GM12878 (cell line): ENCODE measurements around the gene KCTD16. TPM values are rescaled to one million over a fixed set of nuclear protein-coding genes. Genes with fewer than 3 reads are reported as not detected.

Source experiments
- ATAC-seq: fragments of 200-7000 bp; cut with Tn5 transposase; 3 replicates; pipeline ENCODE4 v1.9.1; 2020; ENCODE audit warnings: mild to moderate bottlenecking, moderate library complexity
- BruUV-seq: library from RNA; stranded (reverse); fragments of 400-500 nt; replicated peaks from 2 replicates; lab custom pipeline; 2021; lab: Mats Ljungman, UMichigan
- CTCF ChIA-PET: fragments of 300-600 bp; sonication (Branson Sonifier 250); formaldehyde crosslinking; extraction: SDS; loops from one replicate; lab custom pipeline; 2021; ENCODE audit warnings: inconsistent platforms; lab: Yijun Ruan, JAX
- POLR2A ChIA-PET: fragments of 350-600 bp; formaldehyde crosslinking; extraction: SDS; loops from one replicate; lab custom pipeline; 2021; ENCODE audit warnings: inconsistent platforms; lab: Charles Lee
- RAD21 ChIA-PET: fragments of 300-600 bp; sonication (Branson Sonifier 250); formaldehyde crosslinking; loops from one replicate; lab custom pipeline; 2023; ENCODE audit warnings: antibody characterized with exemption; ENCODE audit not compliant: unreplicated experiment; lab: Charles Lee
- SMC1A ChIA-PET: fragments of 300-600 bp; sonication (Branson Sonifier 250); formaldehyde crosslinking; loops from one replicate; lab custom pipeline; 2023; ENCODE audit not compliant: unreplicated experiment, uncharacterized antibody; lab: Charles Lee
- DNase-seq: peaks from one replicate; pipeline ENCODE4 v3.0.0-alpha.2; 2011; ENCODE audit warnings: low read depth, low spot score
- FAIRE-seq: peaks from 3 replicates; lab custom pipeline; 2011; peaks lifted over from hg19 to GRCh38; lab: Jason Lieb, UNC
- H2AFZ ChIP-seq: 2 replicates; pipeline ENCODE4 v1.6.0; 2011; ENCODE audit warnings: low read depth, low read length, control low read depth; ENCODE audit not compliant: control insufficient read depth
- H3K27ac ChIP-seq: 2 replicates; pipeline ENCODE4 v1.5.1; 2011; ENCODE audit warnings: control low read depth; ENCODE audit not compliant: control insufficient read depth, insufficient read depth
- H3K27me3 ChIP-seq, 2 experiments: replicated peaks in 1 of 2; 2 replicates each; pipeline versions ENCODE4 v1.6.0 to v1.6.1; 2011; ENCODE audit warnings: low read length in 1 of 2; ENCODE audit not compliant: control insufficient read depth in 2 of 2, insufficient read depth in 2 of 2
- H3K36me3 ChIP-seq, 2 experiments: 2 replicates each; pipeline ENCODE4 v1.5.1; 2011; ENCODE audit warnings: low read length in 1 of 2; ENCODE audit not compliant: control insufficient read depth in 2 of 2, insufficient read depth in 2 of 2
- H3K4me1 ChIP-seq: 2 replicates; pipeline ENCODE4 v1.6.1; 2011; ENCODE audit warnings: mild to moderate bottlenecking, low read length, moderate library complexity, mixed read lengths; ENCODE audit not compliant: control insufficient read depth, insufficient read depth
- H3K4me2 ChIP-seq: 2 replicates; pipeline ENCODE4 v1.6.0; 2011; ENCODE audit warnings: control low read depth; ENCODE audit not compliant: control insufficient read depth, insufficient read depth
- H3K4me3 ChIP-seq: fragments of 200-600 bp; sonication (generic); 2 replicates; pipeline ENCODE4 v1.5.1; 2016
- H3K79me2 ChIP-seq: 2 replicates; pipeline ENCODE4 v1.6.0; 2011; ENCODE audit warnings: low read length; ENCODE audit not compliant: control insufficient read depth, insufficient read depth
- H3K9ac ChIP-seq: 2 replicates; pipeline ENCODE4 v1.8.0; 2011; ENCODE audit warnings: low read length, control low read depth, mixed read lengths; ENCODE audit not compliant: control insufficient read depth, insufficient read depth
- H3K9me3 ChIP-seq: replicated peaks from 3 replicates; pipeline ENCODE4 v1.5.1; 2011; ENCODE audit warnings: mild to moderate bottlenecking, low read length; ENCODE audit not compliant: control insufficient read depth, insufficient read depth
- H4K20me1 ChIP-seq: 2 replicates; pipeline ENCODE4 v1.6.0; 2011; ENCODE audit not compliant: control insufficient read depth, insufficient read depth
- ATF2 ChIP-seq: IDR thresholded peaks from 2 replicates; pipeline ENCODE4 v1.6.1; 2012; ENCODE audit warnings: low read length, inconsistent platforms
- BCL11A ChIP-seq: IDR thresholded peaks from 2 replicates; pipeline ENCODE4 v1.6.1; 2011; ENCODE audit warnings: low read depth, low read length
- BHLHE40 ChIP-seq, 2 experiments: fragments of 450-650 bp in 1 of 2; IDR thresholded peaks; 2 replicates each; pipeline ENCODE4 v1.6.1; 2011 to 2017; ENCODE audit warnings: low read depth in 2 of 2, borderline replicate concordance in 1 of 2, improper control_type of control experiment in 1 of 2, low read length in 1 of 2, mild to moderate bottlenecking in 1 of 2
- CBX3 ChIP-seq: fragments of 200-600 bp; sonication (generic); IDR thresholded peaks from 2 replicates; pipeline ENCODE4 v1.6.1; 2016; ENCODE audit warnings: low read depth, borderline replicate concordance
- CHD2 ChIP-seq: IDR thresholded peaks from 2 replicates; pipeline ENCODE4 v1.6.1; 2011; ENCODE audit warnings: low read depth, low read length, improper control_type of control experiment, borderline replicate concordance
- IKZF1 ChIP-seq: fragments of 450-650 bp; conservative IDR thresholded peaks from 2 replicates; pipeline ENCODE4 v1.6.1; 2017; ENCODE audit warnings: antibody characterized with exemption, mild to moderate bottlenecking
- KLF5 ChIP-seq: fragments of 450-650 bp; IDR thresholded peaks from 2 replicates; pipeline ENCODE4 v1.6.1; 2014; ENCODE audit warnings: mild to moderate bottlenecking; ENCODE audit not compliant: partially characterized antibody
- NBN ChIP-seq: fragments of 450-650 bp; IDR thresholded peaks from 2 replicates; pipeline ENCODE4 v1.6.1; 2016
- POLR2AphosphoS2 ChIP-seq: IDR thresholded peaks from 2 replicates; pipeline ENCODE4 v1.6.1; 2011; ENCODE audit warnings: low read depth, mild to moderate bottlenecking, low read length, improper control_type of control experiment, moderate library complexity
- PRDM15 ChIP-seq: fragments of 450-650 bp; formaldehyde crosslinking; IDR thresholded peaks from 2 replicates; pipeline ENCODE4 v1.4.0; 2020; ENCODE audit warnings: mild to moderate bottlenecking, moderate library complexity
- RUNX3 ChIP-seq: IDR thresholded peaks from 2 replicates; pipeline ENCODE4 v1.6.1; 2012; ENCODE audit warnings: low read length, inconsistent platforms
- WRNIP1 ChIP-seq: IDR thresholded peaks from 2 replicates; pipeline ENCODE4 v1.6.1; 2011; ENCODE audit warnings: low read depth, low read length, improper control_type of control experiment, borderline replicate concordance
- YY1 ChIP-seq: IDR thresholded peaks from 2 replicates; pipeline ENCODE4 v1.6.1; 2011; ENCODE audit warnings: low read depth, mild to moderate bottlenecking, low read length
- ZBTB11 ChIP-seq: fragments of 450-650 bp; formaldehyde crosslinking; IDR thresholded peaks from 2 replicates; pipeline ENCODE4 v1.5.0; 2022; ENCODE audit warnings: mild to moderate bottlenecking, missing genetic modification characterization
- ZNF24 ChIP-seq: fragments of 450-650 bp; IDR thresholded peaks from 2 replicates; pipeline ENCODE4 v1.6.1; 2017; ENCODE audit warnings: antibody characterized with exemption, mild to moderate bottlenecking
- in situ Hi-C: fragments of 300-500 bp; cut with MboI; formaldehyde crosslinking; loops from 9 replicates; pipeline ENCODE4 v1.14.3; 2018; ENCODE audit warnings: mixed read lengths
- intact Hi-C: fragments of 100-400 bp; cut with micrococcal nuclease; formaldehyde crosslinking; loops from one replicate; pipeline ENCODE4 v1.14.2; 2022; ENCODE audit not compliant: unreplicated experiment
- polyA plus RNA-seq, 11 experiments: library from polyadenylated mRNA; depleted of rRNA in 4 of 11; unstranded in 6 of 11; stranded (reverse) in 5 of 11; fragments of >200 nt; fragmentation: Nextera tagmentation in 4 of 11; fragmentation: Illumina TruSeq in 1 of 11; extraction: Ambion mirVana in 4 of 11; extraction: Trizol in 1 of 11; gene quantifications; 1 replicate in 1 of 11; 2 replicates in 10 of 11; pipeline versions ENCODE4 v1.2.1 to v1.2.3, GENCODE V29; 2011 to 2016; ENCODE audit warnings: inconsistent platforms in 2 of 11, missing spikeins in 2 of 11, low read depth in 1 of 11
- total RNA-seq, 4 experiments: library from RNA; depleted of rRNA in 3 of 4; stranded (reverse); fragments of >200 nt in 3 of 4; fragmentation: Illumina TruSeq in 1 of 4; extraction: Trizol in 1 of 4; gene quantifications; 2 replicates each; pipeline versions ENCODE4 v1.2.1 to v1.2.3, GENCODE V29; 2013 to 2021

KCTD16 gene
- total and polyA plus RNA-seq, 10 of the 15 experiments (the other 5 are each of a cell fraction or from before 2014, with no cell fraction given), result 0.03 to 0.10 (median 0.06) TPM; not detected in 3

- TF ChIP-seq PRDM15 (no peak), ZNF24 (no peak), YY1 (no peak)
These were observed 118.6 kb downstream of the KCTD16 start (continued) for GRCh38 chr5:144289277-144289676.

- ATAC-seq (no peak), FAIRE-seq (no peak), DNase-seq (no peak)
- no TSS peak for BruUV-seq
- no peaks in the 10 kb centered on the region for H3K4me1 ChIP-seq
- CTCF ChIA-PET, result interaction anchor here (0.7 to 1.0 kb wide), 2 partner anchors 8 to 26 kb away, joined by 3 read pairs; no protein-coding TSS in a partner anchor
- H3K27me3 ChIP-seq, result no peaks in the 10 kb centered on the region
- intact Hi-C loops (no loop called here), in situ Hi-C loops (no loop called here)
- no peak overlapping the region for H2AFZ ChIP-seq
- no peak overlapping the region for H3K4me2 ChIP-seq
- H3K4me3 ChIP-seq, result no peak overlapping the region
- H3K27ac ChIP-seq, result no peak overlapping the region
- H3K36me3 ChIP-seq, result no peaks in the 10 kb centered on the region
- H4K20me1 ChIP-seq, result no peaks in the 10 kb centered on the region
- H3K79me2 ChIP-seq, result no peaks in the 10 kb centered on the region
- SMC1A ChIA-PET, result no interaction called here
- RAD21 ChIA-PET, result no interaction called here
- POLR2A ChIA-PET, result no interaction called here
- H3K9me3 ChIP-seq, result no peaks in the 10 kb centered on the region
- H3K9ac ChIP-seq, result no peak overlapping the region
- TF ChIP-seq CBX3 (no peak), BHLHE40 (IDR thresholded peaks at IDR 0.05; ENCODE audit: borderline replicate concordance in 1 of 2, low read depth in 2 of 2, low read length in 1 of 2) (no peak), BCL11A (no peak), CHD2 (no peak), KLF5 (no peak), NBN (no peak), WRNIP1 (no peak), ZBTB11 (CRISPR knock-in tag) (no peak), ATF2 (no peak), IKZF1 (no peak), RUNX3 (no peak), POLR2AphosphoS2 (no peak)
These were observed 121.4 kb downstream of the KCTD16 start for GRCh38 chr5:144292029-144292428.
